Measurements from ENCODE around the gene GUCY1A2. TPM values are rescaled to one million over a fixed set of nuclear protein-coding genes. Genes with fewer than 3 reads are reported as not detected.

Gene GUCY1A2
- total and polyA plus RNA-seq, 2 donors (not counting 3 experiments of a cell fraction or from before 2014, with no cell fraction given), result 0.02 to 0.03 TPM

GRCh38 chr11:106708348-106708747, 309.9 kb downstream of the GUCY1A2 start:
- Histone ChIP-seq H3K9ac (replicated peaks; ENCODE audit: extremely low read depth, insufficient read depth, low read length) (no peak overlapping the region), H3K4me1 (ENCODE audit: control insufficient read depth, extremely low read depth, insufficient read depth, low read length) (no peaks in the 10 kb centered on the region), H2AFZ (ENCODE audit: low read depth, low read length) (no peak overlapping the region), H3K27me3 (ENCODE audit: control insufficient read depth in 2 of 2, insufficient read depth in 2 of 2, low read length in 2 of 2) (no peaks in the 10 kb centered on the region), H3K9me1 (replicated peaks; ENCODE audit: control insufficient read depth, extremely low read depth, insufficient read depth, low read length) (no peaks in the 10 kb centered on the region), H3K27ac (ENCODE audit: insufficient read depth, low read depth, low read length) (no peak overlapping the region), H3K4me3 (replicated peaks in 1 of 3; ENCODE audit: insufficient read depth in 1 of 3, low read depth in 1 of 3, low read length in 3 of 3) (no peak overlapping the region), H3K9me3 (replicated peaks; ENCODE audit: control insufficient read depth, insufficient read depth, low read length) (no peaks in the 10 kb centered on the region), H4K20me1 (replicated peaks; ENCODE audit: control insufficient read depth, extremely low read depth, insufficient read depth, low read length) (no peaks in the 10 kb centered on the region), H3K36me3 (ENCODE audit: control insufficient read depth in 2 of 2, extremely low read depth in 1 of 2, insufficient read depth in 2 of 2, low read length in 2 of 2) (no peaks in the 10 kb centered on the region), H3K79me2 (ENCODE audit: control insufficient read depth, insufficient read depth, low read length) (no peaks in the 10 kb centered on the region), H3K4me2 (ENCODE audit: insufficient read depth, low read length) (no peak overlapping the region)
- ChIA-PET CTCF (no interaction called here), POLR2A (no interaction called here)
- intact Hi-C loops (cut with micrococcal nuclease) (no loop called here), dilution Hi-C loops (cut with MboI; ENCODE audit: extremely low pct_ligation_motif_present, low sequenced_read_pairs) (no loop called here)
- FAIRE-seq (no peak), DNase-seq (ENCODE audit: low read depth, low spot score) (no peak)
- BruUV-seq (replicated peaks), result no TSS peak
- TF ChIP-seq, protein P1, sequence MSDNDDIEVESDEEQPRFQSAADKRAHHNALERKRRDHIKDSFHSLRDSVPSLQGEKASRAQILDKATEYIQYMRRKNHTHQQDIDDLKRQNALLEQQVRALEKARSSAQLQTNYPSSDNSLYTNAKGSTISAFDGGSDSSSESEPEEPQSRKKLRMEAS (IDR thresholded peaks at IDR 0.05; ENCODE audit: insufficient read depth, insufficient read length), result no peak
- TF ChIP-seq, protein P2, sequence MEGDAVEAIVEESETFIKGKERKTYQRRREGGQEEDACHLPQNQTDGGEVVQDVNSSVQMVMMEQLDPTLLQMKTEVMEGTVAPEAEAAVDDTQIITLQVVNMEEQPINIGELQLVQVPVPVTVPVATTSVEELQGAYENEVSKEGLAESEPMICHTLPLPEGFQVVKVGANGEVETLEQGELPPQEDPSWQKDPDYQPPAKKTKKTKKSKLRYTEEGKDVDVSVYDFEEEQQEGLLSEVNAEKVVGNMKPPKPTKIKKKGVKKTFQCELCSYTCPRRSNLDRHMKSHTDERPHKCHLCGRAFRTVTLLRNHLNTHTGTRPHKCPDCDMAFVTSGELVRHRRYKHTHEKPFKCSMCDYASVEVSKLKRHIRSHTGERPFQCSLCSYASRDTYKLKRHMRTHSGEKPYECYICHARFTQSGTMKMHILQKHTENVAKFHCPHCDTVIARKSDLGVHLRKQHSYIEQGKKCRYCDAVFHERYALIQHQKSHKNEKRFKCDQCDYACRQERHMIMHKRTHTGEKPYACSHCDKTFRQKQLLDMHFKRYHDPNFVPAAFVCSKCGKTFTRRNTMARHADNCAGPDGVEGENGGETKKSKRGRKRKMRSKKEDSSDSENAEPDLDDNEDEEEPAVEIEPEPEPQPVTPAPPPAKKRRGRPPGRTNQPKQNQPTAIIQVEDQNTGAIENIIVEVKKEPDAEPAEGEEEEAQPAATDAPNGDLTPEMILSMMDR (IDR thresholded peaks at IDR 0.05; ENCODE audit: extremely low read depth in 1 of 2, insufficient read depth in 1 of 2, low read depth in 1 of 2, low read length in 2 of 2), result no peak
- TF ChIP-seq EZH2 (IDR thresholded peaks at IDR 0.05; ENCODE audit: borderline replicate concordance, low read depth, low read length, severe bottlenecking), result no peak
- TF ChIP-seq POLR2A (IDR thresholded peaks at IDR 0.05; ENCODE audit: low read depth, low read length), result no peak
- no peak for TF ChIP-seq GATA2 (IDR thresholded peaks at IDR 0.05; ENCODE audit: insufficient read depth, insufficient read length, low read depth, low read length)
- no peak for TF ChIP-seq JUN (IDR thresholded peaks at IDR 0.05; ENCODE audit: borderline replicate concordance, insufficient read depth, insufficient read length, low read depth)
- TF ChIP-seq POLR2AphosphoS5 (IDR thresholded peaks at IDR 0.05; ENCODE audit: insufficient read depth, low read depth, low read length), result no peak
- no peak for TF ChIP-seq FOS (IDR thresholded peaks at IDR 0.05; ENCODE audit: borderline replicate concordance, insufficient read depth, low read length)
- TF ChIP-seq MYC (IDR thresholded peaks at IDR 0.05; ENCODE audit: low read depth, low read length), result no peak
